Measurements from ENCODE around the gene GRIK3.

Gene GRIK3

GRCh38 chr1:36988741-36989193 is 45.5 kb downstream of the GRIK3 start:
- no peak overlapping the region for H3K27ac ChIP-seq
- no peak for TF ChIP-seq ZFX (IDR thresholded peaks at IDR 0.05)
- TF ChIP-seq CTCF (conservative IDR thresholded peaks at IDR 0.05), result no peak

GRCh38 chr1:36988321-36988720 is 46.0 kb downstream of the GRIK3 start:
- TF ChIP-seq CTCF (conservative IDR thresholded peaks at IDR 0.05) (no peak), ZFX (IDR thresholded peaks at IDR 0.05) (no peak)
- no peak overlapping the region for H3K27ac ChIP-seq

GRCh38 chr1:36987276-36987675 is 47.0 kb downstream of the GRIK3 start:
- no peak for TF ChIP-seq CTCF (conservative IDR thresholded peaks at IDR 0.05)
- TF ChIP-seq ZFX (IDR thresholded peaks at IDR 0.05), result no peak
- H3K27ac ChIP-seq, result no peak overlapping the region

- no peak overlapping the region for H3K27ac ChIP-seq
- no peak for TF ChIP-seq CTCF (conservative IDR thresholded peaks at IDR 0.05)
- no peak for TF ChIP-seq ZFX (IDR thresholded peaks at IDR 0.05)
These were observed 47.9 kb downstream of the GRIK3 start for GRCh38 chr1:36986241-36986985.

- TF ChIP-seq ZFX (IDR thresholded peaks at IDR 0.05) (no peak), CTCF (conservative IDR thresholded peaks at IDR 0.05) (no peak)
- no peak overlapping the region for H3K27ac ChIP-seq
These were observed 49.6 kb downstream of the GRIK3 start for GRCh38 chr1:36984675-36985074.

GRCh38 chr1:36984026-36984425 is 50.3 kb downstream of the GRIK3 start:
- TF ChIP-seq ZFX (IDR thresholded peaks at IDR 0.05) (no peak), CTCF (conservative IDR thresholded peaks at IDR 0.05) (no peak)
- H3K27ac ChIP-seq, result no peak overlapping the region

GRCh38 chr1:36982709-36983108 is 51.6 kb downstream of the GRIK3 start:
- TF ChIP-seq CTCF (conservative IDR thresholded peaks at IDR 0.05), result no peak
- TF ChIP-seq ZFX (IDR thresholded peaks at IDR 0.05), result no peak
- no peak overlapping the region for H3K27ac ChIP-seq
